ENCODE measurements around the gene C2CD2.

DNA sequence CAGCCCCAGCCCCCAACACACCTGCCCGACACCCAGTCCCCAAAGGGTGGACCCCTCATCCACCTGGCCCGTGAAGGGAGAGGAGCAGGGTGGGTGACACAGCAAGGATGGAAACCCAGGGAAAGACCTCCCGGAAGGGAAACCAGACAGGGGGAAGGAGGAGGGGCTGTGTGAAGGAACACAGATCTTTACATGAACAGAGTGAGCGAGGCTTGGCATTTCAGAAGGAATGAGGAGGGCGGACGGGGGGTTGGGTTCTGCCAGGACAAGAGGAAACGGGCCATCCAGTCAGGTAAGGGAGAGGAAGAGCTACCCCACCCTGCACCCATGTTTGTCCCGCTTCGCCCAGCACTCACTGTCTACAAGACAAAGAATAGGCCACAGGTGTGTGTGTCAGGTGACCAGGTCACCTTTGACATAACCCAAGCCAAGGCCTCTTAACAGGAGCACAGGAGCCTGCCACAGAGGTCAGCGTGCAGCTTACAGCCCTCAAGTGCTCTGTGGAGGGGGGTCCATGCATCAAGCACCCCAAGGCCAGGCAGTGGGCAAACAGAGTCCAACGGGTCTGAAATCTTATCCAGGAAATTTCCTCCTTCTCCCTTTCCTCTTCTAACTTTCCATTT lies 56.7 kb downstream of the C2CD2 start:
- TF ChIP-seq, protein P1, sequence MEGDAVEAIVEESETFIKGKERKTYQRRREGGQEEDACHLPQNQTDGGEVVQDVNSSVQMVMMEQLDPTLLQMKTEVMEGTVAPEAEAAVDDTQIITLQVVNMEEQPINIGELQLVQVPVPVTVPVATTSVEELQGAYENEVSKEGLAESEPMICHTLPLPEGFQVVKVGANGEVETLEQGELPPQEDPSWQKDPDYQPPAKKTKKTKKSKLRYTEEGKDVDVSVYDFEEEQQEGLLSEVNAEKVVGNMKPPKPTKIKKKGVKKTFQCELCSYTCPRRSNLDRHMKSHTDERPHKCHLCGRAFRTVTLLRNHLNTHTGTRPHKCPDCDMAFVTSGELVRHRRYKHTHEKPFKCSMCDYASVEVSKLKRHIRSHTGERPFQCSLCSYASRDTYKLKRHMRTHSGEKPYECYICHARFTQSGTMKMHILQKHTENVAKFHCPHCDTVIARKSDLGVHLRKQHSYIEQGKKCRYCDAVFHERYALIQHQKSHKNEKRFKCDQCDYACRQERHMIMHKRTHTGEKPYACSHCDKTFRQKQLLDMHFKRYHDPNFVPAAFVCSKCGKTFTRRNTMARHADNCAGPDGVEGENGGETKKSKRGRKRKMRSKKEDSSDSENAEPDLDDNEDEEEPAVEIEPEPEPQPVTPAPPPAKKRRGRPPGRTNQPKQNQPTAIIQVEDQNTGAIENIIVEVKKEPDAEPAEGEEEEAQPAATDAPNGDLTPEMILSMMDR (IDR thresholded peaks at IDR 0.05) = no peak
- no peak for TF ChIP-seq POLR2A (IDR thresholded peaks at IDR 0.05)
- TF ChIP-seq EP300 (IDR thresholded peaks at IDR 0.05) = no peak

Measured in tibial nerve (tissue), 4 donors.